GM12878 (cell line): ENCODE results near the gene PQBP1.

Experiments used
- CBX3 ChIP-seq: fragments of 200-600 bp; sonication (generic); IDR thresholded peaks from 2 replicates; pipeline ENCODE4 v1.6.1; 2016; ENCODE audit warnings: low read depth, borderline replicate concordance
- EP300 ChIP-seq, 2 experiments: fragments of 150-350 bp in 1 of 2; IDR thresholded peaks; 2 replicates each; pipeline ENCODE4 v1.6.1; 2011 to 2012; ENCODE audit warnings: low read depth in 2 of 2, low read length in 2 of 2, borderline replicate concordance in 1 of 2, improper control_type of control experiment in 1 of 2, inconsistent platforms in 1 of 2; ENCODE audit not compliant: control insufficient read depth in 1 of 2
- HCFC1 ChIP-seq: fragments of 150-350 bp; IDR thresholded peaks from 2 replicates; pipeline ENCODE4 v1.6.1; 2014; ENCODE audit warnings: low read length
- SUZ12 ChIP-seq: fragments of 200-600 bp; sonication (generic); IDR thresholded peaks from one replicate; pipeline ENCODE4 v1.6.1; 2018; ENCODE audit warnings: antibody characterized with exemption, mild to moderate bottlenecking; ENCODE audit not compliant: unreplicated experiment
- TF ChIP-seq, protein P1 (sequence below), 3 experiments: IDR thresholded peaks in 2 of 3; conservative IDR thresholded peaks in 1 of 3; 2 replicates each; pipeline ENCODE4 v1.5.1; 2011; ENCODE audit warnings: low read depth in 3 of 3, low read length in 3 of 3, mild to moderate bottlenecking in 3 of 3, control low read depth in 2 of 3, moderate library complexity in 2 of 3, inconsistent platforms in 1 of 3, mixed read lengths in 1 of 3; ENCODE audit not compliant: control insufficient read depth in 2 of 3, insufficient read depth in 1 of 3; ENCODE audit errors: extremely low read depth in 1 of 3
- TF ChIP-seq, protein P2 (sequence below): IDR thresholded peaks from 2 replicates; pipeline ENCODE4 v1.6.1; 2011; ENCODE audit warnings: borderline replicate concordance, low read depth, mild to moderate bottlenecking, moderate library complexity, mixed read lengths, low read length; ENCODE audit not compliant: insufficient read depth; ENCODE audit errors: extremely low read length

DNA sequence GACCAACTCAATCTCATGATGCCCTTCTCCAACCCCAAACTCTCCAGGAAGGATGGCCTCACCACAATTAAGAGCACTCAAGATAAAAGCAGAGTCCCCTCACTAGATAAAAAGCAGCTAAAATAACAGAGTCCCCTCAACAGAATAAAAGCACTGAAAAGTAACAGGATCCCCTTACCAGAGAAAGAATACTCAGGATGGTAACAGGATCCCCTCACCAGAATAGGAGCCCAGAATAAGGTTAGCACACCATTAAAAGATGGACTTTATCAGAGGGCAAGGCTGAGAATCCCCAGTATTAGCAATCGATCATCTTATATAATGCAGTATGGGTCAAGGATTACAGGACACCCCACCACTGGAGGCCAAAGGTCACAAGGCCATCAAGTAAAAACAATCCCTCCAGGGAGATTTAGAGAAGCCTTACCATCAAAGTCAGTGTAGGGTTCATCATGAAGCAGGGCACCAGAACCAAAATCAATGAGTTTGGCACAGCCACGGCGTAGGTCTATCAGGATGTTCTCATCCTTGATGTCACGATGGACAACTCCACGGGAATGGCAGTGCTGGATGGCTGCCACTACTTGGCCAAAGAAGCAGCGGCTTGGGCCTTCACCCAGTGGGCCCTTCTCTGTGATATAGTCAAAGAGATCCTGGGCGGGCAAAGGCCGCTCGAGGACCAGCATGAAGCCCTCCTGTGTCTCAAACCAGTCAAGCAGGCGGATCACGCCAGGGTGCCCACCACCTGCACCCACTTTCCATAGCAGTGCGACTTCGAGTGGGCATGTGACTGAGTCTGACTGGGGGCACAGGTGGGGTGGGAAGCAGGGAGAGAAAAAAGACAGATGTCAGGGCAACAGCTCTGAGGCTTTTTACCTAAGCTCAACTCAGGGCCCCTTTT, 17.1 kb downstream of the PQBP1 start:
- TF ChIP-seq SUZ12, result no peak
- TF ChIP-seq, protein P1, sequence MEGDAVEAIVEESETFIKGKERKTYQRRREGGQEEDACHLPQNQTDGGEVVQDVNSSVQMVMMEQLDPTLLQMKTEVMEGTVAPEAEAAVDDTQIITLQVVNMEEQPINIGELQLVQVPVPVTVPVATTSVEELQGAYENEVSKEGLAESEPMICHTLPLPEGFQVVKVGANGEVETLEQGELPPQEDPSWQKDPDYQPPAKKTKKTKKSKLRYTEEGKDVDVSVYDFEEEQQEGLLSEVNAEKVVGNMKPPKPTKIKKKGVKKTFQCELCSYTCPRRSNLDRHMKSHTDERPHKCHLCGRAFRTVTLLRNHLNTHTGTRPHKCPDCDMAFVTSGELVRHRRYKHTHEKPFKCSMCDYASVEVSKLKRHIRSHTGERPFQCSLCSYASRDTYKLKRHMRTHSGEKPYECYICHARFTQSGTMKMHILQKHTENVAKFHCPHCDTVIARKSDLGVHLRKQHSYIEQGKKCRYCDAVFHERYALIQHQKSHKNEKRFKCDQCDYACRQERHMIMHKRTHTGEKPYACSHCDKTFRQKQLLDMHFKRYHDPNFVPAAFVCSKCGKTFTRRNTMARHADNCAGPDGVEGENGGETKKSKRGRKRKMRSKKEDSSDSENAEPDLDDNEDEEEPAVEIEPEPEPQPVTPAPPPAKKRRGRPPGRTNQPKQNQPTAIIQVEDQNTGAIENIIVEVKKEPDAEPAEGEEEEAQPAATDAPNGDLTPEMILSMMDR (IDR thresholded peaks at IDR 0.05 in 2 of 3, conservative IDR thresholded peaks at IDR 0.05 in 1 of 3; ENCODE audit: control insufficient read depth in 2 of 3, extremely low read depth in 1 of 3, insufficient read depth in 1 of 3, low read depth in 3 of 3, low read length in 3 of 3), result no peak
- TF ChIP-seq CBX3, result no peak
- TF ChIP-seq, protein P2, sequence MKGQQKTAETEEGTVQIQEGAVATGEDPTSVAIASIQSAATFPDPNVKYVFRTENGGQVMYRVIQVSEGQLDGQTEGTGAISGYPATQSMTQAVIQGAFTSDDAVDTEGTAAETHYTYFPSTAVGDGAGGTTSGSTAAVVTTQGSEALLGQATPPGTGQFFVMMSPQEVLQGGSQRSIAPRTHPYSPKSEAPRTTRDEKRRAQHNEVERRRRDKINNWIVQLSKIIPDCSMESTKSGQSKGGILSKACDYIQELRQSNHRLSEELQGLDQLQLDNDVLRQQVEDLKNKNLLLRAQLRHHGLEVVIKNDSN, result no peak
- TF ChIP-seq EP300 (IDR thresholded peaks at IDR 0.05; ENCODE audit: borderline replicate concordance in 1 of 2, control insufficient read depth in 1 of 2, low read depth in 2 of 2, low read length in 2 of 2), result no peak
- no peak for TF ChIP-seq HCFC1
